ENCODE data around the gene ULK1. TPM values are rescaled to one million over a fixed set of nuclear protein-coding genes. Genes with fewer than 3 reads are reported as not detected.

ULK1 gene
- total and polyA plus RNA-seq, 12 donors, result 2.9 to 123 (median 29.9) TPM

- Histone ChIP-seq H3K4me3 (no peak overlapping the region), H3K4me1 (replicated peaks in 1 of 2) (peaks cover 14 to 41% of the 10 kb centered on the region in 2 donors), H3K27ac (no peak overlapping the region), H3K27me3 (no peaks in the 10 kb centered on the region), H3K9me3 (replicated peaks in 1 of 3) (no peaks in the 10 kb centered on the region), H3K36me3 (replicated peaks in 1 of 2) (peaks cover 0 to 11% of the 10 kb centered on the region in 2 donors)
- intact Hi-C loops (cut with DNase I), result no loop called here
- no peak for DNase-seq
- TF ChIP-seq POLR2A (IDR thresholded peaks at IDR 0.05), result no peak
- no peak for TF ChIP-seq CTCF (IDR thresholded peaks at IDR 0.05)
- 86 to 93% (median 88%) methylated on average over 4 of the region's 4 CpGs for WGBS, 4 donors
These were observed 69.0 kb downstream of the ULK1 start for GRCh38 chr12:131963381-131963780.

- DNase-seq, result no peak
- WGBS, 4 donors, result 62 to 79% (median 78%) methylated on average over 2 of the region's 2 CpGs
- intact Hi-C loops (cut with DNase I), result no loop called here
These were observed 70.7 kb downstream of the ULK1 start for GRCh38 chr12:131965073-131965472.

GRCh38 chr12:131971226-131971625 lies 76.8 kb downstream of the ULK1 start:
- H3K27ac ChIP-seq, result no peak overlapping the region
- H3K4me3 ChIP-seq, result no peak overlapping the region
- intact Hi-C loops (cut with DNase I), result no loop called here
- TF ChIP-seq POLR2A (IDR thresholded peaks at IDR 0.05) (no peak), CTCF (IDR thresholded peaks at IDR 0.05) (no peak)
- H3K9me3 ChIP-seq (replicated peaks in 1 of 3), result no peaks in the 10 kb centered on the region
- 38 to 61% (median 57%) methylated on average over 1 of the region's 1 CpG for WGBS, 4 donors
- DNase-seq, result no peak
- no peaks in the 10 kb centered on the region for H3K36me3 ChIP-seq (replicated peaks in 1 of 2)
- no peaks in the 10 kb centered on the region for H3K27me3 ChIP-seq
- no peaks in the 10 kb centered on the region for H3K4me1 ChIP-seq (replicated peaks in 1 of 2)

More at GRCh38 chr12:131965073-131965472, 70.7 kb downstream of the ULK1 start:
- no peak overlapping the region for H3K4me3 ChIP-seq
- TF ChIP-seq POLR2A (IDR thresholded peaks at IDR 0.05) (no peak), CTCF (IDR thresholded peaks at IDR 0.05) (no peak)
- H3K9me3 ChIP-seq (replicated peaks in 1 of 3), result no peaks in the 10 kb centered on the region
- H3K27me3 ChIP-seq, result no peaks in the 10 kb centered on the region
- no peak overlapping the region for H3K27ac ChIP-seq
- H3K4me1 ChIP-seq (replicated peaks in 1 of 2), result peaks cover 3 to 24% of the 10 kb centered on the region in 2 donors
- H3K36me3 ChIP-seq (replicated peaks in 1 of 2), result peaks cover 0 to 11% of the 10 kb centered on the region in 2 donors

Small RNA genes lying within 50 kb of the gene (small RNA-seq; reads per million reads assigned to genes)
- gene AC131009.3, result 0 reads per million in 2 donors

Other genes with a start within 250 kb of the ULK1 start
- gene SFSWAP, start 183.5 kb upstream of the ULK1 start, total RNA-seq, result 10 to 100 TPM; 14.0 to 38.4 (median 26.1) TPM
- 10 to 100 TPM; 20.9 to 94.0 (median 60.9) TPM for gene SFSWAP, start 183.5 kb upstream of the ULK1 start, polyA plus RNA-seq
- 1 to 10 TPM in 4 of 9 donors, under 1 TPM in 4, not detected in 1; 0.32 to 3.9 (median 1.1) TPM for gene MMP17, start 66.2 kb upstream of the ULK1 start, total RNA-seq
- 10 to 100 TPM in 1 of 3 donors, 1 to 10 TPM in 1, under 1 TPM in 1; 0.46 to 16.5 (median 5.7) TPM for gene MMP17, start 66.2 kb upstream of the ULK1 start, polyA plus RNA-seq
- gene PUS1, start 34.7 kb downstream of the ULK1 start, total RNA-seq, result 10 to 100 TPM in 8 of 9 donors, 1 to 10 TPM in 1; 10.0 to 46.5 (median 21.8) TPM
- gene PUS1, start 34.7 kb downstream of the ULK1 start, polyA plus RNA-seq, result 10 to 100 TPM; 11.7 to 57.4 (median 56.0) TPM
- 10 to 100 TPM; 11.5 to 42.4 (median 29.0) TPM for gene EP400, start 55.3 kb downstream of the ULK1 start, total RNA-seq
- 10 to 100 TPM; 22.5 to 43.2 (median 28.6) TPM for gene EP400, start 55.3 kb downstream of the ULK1 start, polyA plus RNA-seq
- 10 to 100 TPM in 8 of 9 donors, 1 to 10 TPM in 1; 4.8 to 22.5 (median 14.2) TPM for gene DDX51, start 249.7 kb downstream of the ULK1 start, total RNA-seq
- gene DDX51, start 249.7 kb downstream of the ULK1 start, polyA plus RNA-seq, result 10 to 100 TPM in 2 of 3 donors, 1 to 10 TPM in 1; 7.5 to 64.4 (median 29.9) TPM
- 10 to 100 TPM in 7 of 9 donors, 1 to 10 TPM in 2; 6.8 to 30.9 (median 14.5) TPM for gene NOC4L, start 249.8 kb downstream of the ULK1 start, total RNA-seq
- 10 to 100 TPM in 2 of 3 donors, 1 to 10 TPM in 1; 4.7 to 51.5 (median 47.7) TPM for gene NOC4L, start 249.8 kb downstream of the ULK1 start, polyA plus RNA-seq

Data from adrenal gland (tissue), 12 donors.